HG03064 (cell line): ENCODE data around the gene SUMO3.

ENCODE experiments used
- ATAC-seq: cut with Tn5 transposase; IDR thresholded peaks from one replicate; pipeline ENCODE4 v1.9.1; 2021; ENCODE audit warnings: low read depth; ENCODE audit not compliant: unreplicated experiment

Gene SUMO3

GRCh38 chr21:44847261-44848056 is 29.6 kb upstream of the SUMO3 start:
- no peak for ATAC-seq

- ATAC-seq, result no peak
Observed at GRCh38 chr21:44846485-44847260, 28.8 kb upstream of the SUMO3 start.

- no peak for ATAC-seq
Observed at GRCh38 chr21:44846224-44846484, 28.3 kb upstream of the SUMO3 start.

- ATAC-seq, result no peak
Observed at GRCh38 chr21:44845418-44846223, 27.8 kb upstream of the SUMO3 start.

DNA sequence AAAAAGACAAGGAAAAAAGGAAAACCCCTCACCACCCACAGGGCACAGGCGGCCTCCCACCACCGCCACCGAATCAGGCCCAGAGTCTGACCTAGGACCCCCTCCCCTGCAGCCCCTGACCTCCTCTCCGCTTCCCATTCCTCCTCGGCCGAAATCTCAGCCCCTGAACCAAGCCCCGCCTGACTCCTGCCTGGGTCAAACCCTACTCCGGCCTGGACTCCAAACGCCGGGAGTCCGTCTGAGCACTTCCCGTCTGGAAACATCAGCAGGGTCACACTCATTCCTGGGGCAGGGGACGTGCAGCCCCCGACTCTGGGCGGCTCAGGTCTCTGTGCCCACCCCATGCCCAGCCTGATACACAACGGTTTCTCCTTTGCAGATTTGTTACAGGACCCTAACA is 26.4 kb upstream of the SUMO3 start:
- ATAC-seq, result no peak

- ATAC-seq, result no peak
Observed at GRCh38 chr21:44842721-44843445, 25.0 kb upstream of the SUMO3 start.

GRCh38 chr21:44842087-44842486 is 24.2 kb upstream of the SUMO3 start:
- ATAC-seq, result no peak

DNA sequence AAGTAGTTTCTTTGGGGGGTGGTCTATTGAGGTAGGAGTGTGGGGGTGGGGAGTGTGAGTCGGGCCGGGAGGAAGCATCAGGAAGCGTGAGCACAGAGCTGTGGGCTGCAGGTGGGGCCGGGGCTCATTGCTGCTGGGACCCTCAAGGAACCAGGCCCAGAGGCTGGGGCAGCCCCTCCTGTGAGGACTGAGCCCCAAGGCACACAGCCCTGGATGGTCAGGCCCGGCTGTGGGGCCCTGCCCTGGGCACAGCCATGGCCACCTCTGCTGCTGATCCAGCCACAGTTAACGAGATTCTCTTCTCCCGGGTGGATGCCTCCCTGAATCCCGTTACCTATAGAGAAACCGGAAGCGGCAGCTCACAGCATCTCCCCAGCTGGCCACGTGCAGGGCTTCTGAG is 22.9 kb upstream of the SUMO3 start:
- no peak for ATAC-seq

DNA sequence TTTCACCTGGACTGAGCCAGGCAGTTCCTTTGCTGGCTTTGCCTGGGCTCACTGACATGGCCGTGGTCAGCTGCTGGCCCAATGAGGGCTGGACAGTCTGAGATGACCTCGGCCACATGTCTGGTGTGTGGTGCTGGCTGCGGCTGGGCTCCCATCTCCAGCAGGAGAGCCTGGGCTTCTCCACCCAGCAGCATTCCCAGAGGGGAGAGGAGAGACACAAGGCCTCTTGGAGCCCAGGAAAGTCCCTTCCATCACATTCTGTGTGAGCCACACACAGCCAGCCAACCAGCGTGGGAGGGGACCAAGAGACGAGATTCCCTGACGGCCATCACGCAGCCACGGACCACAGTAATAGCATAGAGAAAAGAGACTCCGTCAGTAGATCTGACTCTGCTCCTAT is 21.1 kb upstream of the SUMO3 start:
- ATAC-seq, result no peak

- no peak for ATAC-seq
Observed at GRCh38 chr21:44838039-44838895, 20.4 kb upstream of the SUMO3 start.

DNA sequence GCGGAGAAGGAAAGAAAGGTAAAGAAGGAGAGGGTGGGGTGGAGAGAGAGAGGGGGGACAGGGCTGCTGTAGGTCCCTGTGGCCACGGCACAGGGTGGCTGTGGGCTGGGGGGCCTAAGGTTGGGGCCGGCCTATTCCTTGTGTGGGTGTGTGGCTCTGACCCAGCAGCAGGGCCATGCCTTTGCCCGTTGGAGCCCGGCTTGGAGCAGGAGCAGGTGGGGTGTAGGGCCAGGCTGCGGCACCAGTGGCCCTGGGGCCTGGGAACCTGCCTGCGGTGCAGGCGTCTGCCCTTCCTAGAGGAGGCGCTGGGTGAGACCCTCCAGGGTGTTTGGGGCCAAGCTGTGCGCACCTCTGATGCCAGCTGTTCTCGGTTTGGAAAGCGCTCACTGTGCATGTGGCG is 19.7 kb upstream of the SUMO3 start:
- ATAC-seq, result no peak

DNA sequence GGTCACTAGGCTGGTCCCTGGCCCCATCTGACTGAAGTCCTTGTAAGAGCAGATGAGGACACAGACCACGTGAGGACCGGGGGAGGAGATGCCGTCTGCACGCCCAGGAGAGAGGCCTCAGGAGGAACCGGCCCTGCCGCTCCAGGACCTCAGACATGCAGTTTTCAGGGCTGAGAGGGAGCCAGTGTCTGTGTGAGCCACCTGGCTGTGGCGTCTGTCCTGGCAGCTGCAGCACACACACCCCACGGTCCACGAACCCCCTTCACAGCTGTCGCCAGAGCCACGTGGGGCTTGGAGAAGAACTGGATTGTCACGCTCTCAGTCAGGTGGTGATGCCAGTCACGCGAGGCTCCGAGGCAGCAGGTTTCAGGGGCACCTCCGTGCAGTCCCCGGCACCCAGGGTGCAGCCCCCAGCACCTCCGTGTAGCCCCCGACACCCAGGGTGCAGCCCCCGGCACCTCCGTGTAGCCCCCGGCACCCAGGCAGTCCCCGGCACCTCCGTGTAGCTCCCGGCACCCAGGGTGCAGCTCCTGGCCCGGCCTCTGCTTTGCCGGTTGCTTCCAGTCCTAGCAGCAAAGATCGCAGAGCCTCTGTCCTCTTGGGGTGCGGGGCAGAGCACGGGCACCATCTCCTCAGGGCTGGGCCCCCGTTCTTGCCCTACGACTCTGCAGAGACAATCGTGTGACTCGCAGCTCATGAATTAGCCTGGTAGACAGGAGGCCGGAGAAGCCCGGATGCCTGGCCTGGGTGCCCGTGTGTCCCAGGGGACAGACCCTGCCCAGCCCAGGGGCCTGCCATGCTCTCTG is 19.0 kb upstream of the SUMO3 start:
- no peak for ATAC-seq

DNA sequence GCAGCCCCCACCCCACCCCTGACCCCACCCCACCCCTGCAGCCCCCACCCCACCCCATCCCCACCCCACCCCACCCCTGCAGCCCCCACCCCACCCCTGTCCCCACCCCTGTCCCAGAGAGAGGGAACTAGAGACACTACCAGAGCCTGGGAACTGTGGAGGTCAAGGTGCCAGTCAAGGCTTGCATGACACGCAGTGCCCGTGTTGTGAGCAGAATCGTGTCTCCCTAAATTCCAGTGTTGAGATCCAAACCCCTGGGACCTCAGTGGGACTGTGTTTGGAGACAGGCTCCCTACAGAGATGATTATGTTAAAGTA is 18.4 kb upstream of the SUMO3 start:
- no peak for ATAC-seq

- no peak for ATAC-seq
Observed at GRCh38 chr21:44835647-44835973, 17.7 kb upstream of the SUMO3 start.

- no peak for ATAC-seq
Observed at GRCh38 chr21:44834951-44835646, 17.2 kb upstream of the SUMO3 start.

- ATAC-seq, result no peak
Observed at GRCh38 chr21:44834231-44834950, 16.5 kb upstream of the SUMO3 start.

DNA sequence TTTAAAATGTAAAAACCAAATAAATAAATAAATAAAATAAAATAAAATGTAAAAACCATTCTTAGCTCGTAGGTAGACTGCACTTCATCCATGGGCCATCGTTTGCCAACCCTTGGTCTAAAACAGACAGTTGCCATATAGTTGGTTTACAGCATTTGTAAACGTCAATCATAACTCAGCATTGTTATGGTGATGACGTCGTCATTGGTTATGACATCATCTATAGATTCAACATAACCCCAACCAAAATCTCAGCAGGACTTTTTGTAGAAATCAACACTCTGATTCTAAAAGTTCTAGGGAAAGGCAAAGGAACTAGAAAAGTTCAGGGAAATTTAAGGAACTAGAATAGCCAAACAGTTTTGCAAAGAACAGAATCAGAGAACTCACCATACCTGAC is 15.8 kb upstream of the SUMO3 start:
- no peak for ATAC-seq
